ENCODE measurements around the gene C3orf49.

Gene C3orf49

GRCh38 chr3:63853106-63853505 lies 34.0 kb downstream of the C3orf49 start:
- DNase-seq, result no peak

- no peak for DNase-seq
Observed at GRCh38 chr3:63855333-63855940, 36.3 kb downstream of the C3orf49 start.

- DNase-seq, result no peak
Observed at GRCh38 chr3:63857311-63857710, 38.2 kb downstream of the C3orf49 start.

- no peak for DNase-seq
Observed at GRCh38 chr3:63860776-63861175, 41.7 kb downstream of the C3orf49 start.

GRCh38 chr3:63861306-63861705 lies 42.2 kb downstream of the C3orf49 start:
- no peak for DNase-seq

- no peak for DNase-seq
Observed at GRCh38 chr3:63862804-63863149, 43.7 kb downstream of the C3orf49 start.

- DNase-seq, result peak; percentile 90
Observed at GRCh38 chr3:63863150-63864007, 44.3 kb downstream of the C3orf49 start, which contains the start of the genes ATXN7 and THOC7. ATXN7 (plus strand) TSS chr3:63863867; CDS start chr3:63912599, 48,732 bp downstream. THOC7 (minus strand) TSS chr3:63863805; CDS start chr3:63863790, 15 bp downstream.

GRCh38 chr3:63864008-63864964 lies 45.2 kb downstream of the C3orf49 start:
- peak; percentile 64 for DNase-seq

- DNase-seq, result no peak
Observed at GRCh38 chr3:63864965-63865327, 45.8 kb downstream of the C3orf49 start.

GRCh38 chr3:63867225-63867624 lies 48.1 kb downstream of the C3orf49 start:
- DNase-seq, result no peak

GRCh38 chr3:63869940-63870614 lies 51.0 kb downstream of the C3orf49 start:
- no peak for DNase-seq

GRCh38 chr3:63870615-63871005 lies 51.5 kb downstream of the C3orf49 start:
- no peak for DNase-seq

- DNase-seq, result no peak
Observed at GRCh38 chr3:63872135-63872924, 53.2 kb downstream of the C3orf49 start.

- no peak for DNase-seq
Observed at GRCh38 chr3:63874769-63875168, 55.7 kb downstream of the C3orf49 start.

- DNase-seq, result no peak
Observed at GRCh38 chr3:63875510-63875909, 56.4 kb downstream of the C3orf49 start.

GRCh38 chr3:63876260-63876659 lies 57.2 kb downstream of the C3orf49 start:
- DNase-seq, result no peak

- no peak for DNase-seq
Observed at GRCh38 chr3:63877737-63878393, 58.8 kb downstream of the C3orf49 start.

- no peak for DNase-seq
Observed at GRCh38 chr3:63878394-63879060, 59.4 kb downstream of the C3orf49 start.

GRCh38 chr3:63880653-63881052 lies 61.6 kb downstream of the C3orf49 start:
- no peak for DNase-seq

GRCh38 chr3:63886858-63887257 lies 67.8 kb downstream of the C3orf49 start:
- DNase-seq, result peak; percentile 79

GRCh38 chr3:63891518-63891917 lies 72.4 kb downstream of the C3orf49 start:
- DNase-seq, result no peak

All from eye (tissue), 1 donor.